ENCODE results near the gene PPP1R9B. TPM values are rescaled to one million over a fixed set of nuclear protein-coding genes. Genes with fewer than 3 reads are reported as not detected.

Gene PPP1R9B
- total RNA-seq, 1 donor from 2014 or later: 176 TPM

DNA sequence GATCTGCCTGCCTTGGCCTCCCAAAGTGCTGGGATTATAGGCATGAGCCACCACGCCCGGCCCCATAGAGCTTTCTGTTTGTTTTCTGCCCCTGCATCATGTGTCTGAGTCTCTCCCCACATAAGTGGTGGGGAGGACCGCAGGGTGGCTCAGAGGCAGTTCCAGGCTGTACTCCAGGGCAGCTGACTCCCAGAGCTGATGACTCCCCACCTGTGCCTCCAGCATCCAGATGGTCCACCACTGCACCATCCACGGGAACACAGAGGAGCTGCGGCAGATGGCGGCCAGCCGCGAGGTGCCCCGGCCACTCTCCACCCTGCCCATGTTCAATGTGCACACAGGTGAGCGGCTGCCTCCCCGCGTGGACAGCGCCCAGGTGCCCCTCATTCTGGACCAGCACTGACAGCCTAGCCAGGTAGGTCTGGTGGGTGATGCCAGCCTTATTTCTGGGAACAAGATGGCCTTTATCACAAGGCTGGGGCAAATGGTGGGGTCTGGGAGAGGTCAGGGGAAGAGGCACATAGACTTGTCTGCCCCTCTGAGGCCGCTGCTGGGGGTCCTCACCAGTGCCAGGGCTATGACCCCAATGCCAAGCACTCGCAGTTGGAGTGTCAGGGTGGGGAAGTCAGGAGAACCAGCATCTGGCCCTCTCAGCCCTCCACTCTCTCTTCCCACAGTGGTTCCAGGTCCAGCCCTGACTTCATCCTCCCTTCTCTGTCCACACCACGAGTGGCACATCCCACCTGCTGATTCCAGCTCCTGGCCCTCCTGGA is 24.7 kb upstream of the PPP1R9B start:
- Mint-ChIP-seq H3K4me3 (ENCODE audit: unreplicated experiment) (peak overlapping the region; percentile 14), H3K9me3 (ENCODE audit: unreplicated experiment) (no peaks in the 10 kb centered on the region), H3K27me3 (ENCODE audit: unreplicated experiment) (no peaks in the 10 kb centered on the region), H3K27ac (ENCODE audit: unreplicated experiment) (peak overlapping the region; percentile 98), H3K36me3 (ENCODE audit: unreplicated experiment) (peaks cover 3% of the 10 kb centered on the region), H3K4me1 (ENCODE audit: unreplicated experiment) (peaks cover 90% of the 10 kb centered on the region)
- no peak for DNase-seq (ENCODE audit: extremely low spot score, unreplicated experiment)
- TF ChIP-seq, protein P1, sequence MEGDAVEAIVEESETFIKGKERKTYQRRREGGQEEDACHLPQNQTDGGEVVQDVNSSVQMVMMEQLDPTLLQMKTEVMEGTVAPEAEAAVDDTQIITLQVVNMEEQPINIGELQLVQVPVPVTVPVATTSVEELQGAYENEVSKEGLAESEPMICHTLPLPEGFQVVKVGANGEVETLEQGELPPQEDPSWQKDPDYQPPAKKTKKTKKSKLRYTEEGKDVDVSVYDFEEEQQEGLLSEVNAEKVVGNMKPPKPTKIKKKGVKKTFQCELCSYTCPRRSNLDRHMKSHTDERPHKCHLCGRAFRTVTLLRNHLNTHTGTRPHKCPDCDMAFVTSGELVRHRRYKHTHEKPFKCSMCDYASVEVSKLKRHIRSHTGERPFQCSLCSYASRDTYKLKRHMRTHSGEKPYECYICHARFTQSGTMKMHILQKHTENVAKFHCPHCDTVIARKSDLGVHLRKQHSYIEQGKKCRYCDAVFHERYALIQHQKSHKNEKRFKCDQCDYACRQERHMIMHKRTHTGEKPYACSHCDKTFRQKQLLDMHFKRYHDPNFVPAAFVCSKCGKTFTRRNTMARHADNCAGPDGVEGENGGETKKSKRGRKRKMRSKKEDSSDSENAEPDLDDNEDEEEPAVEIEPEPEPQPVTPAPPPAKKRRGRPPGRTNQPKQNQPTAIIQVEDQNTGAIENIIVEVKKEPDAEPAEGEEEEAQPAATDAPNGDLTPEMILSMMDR (IDR thresholded peaks at IDR 0.05): no peak

DNA sequence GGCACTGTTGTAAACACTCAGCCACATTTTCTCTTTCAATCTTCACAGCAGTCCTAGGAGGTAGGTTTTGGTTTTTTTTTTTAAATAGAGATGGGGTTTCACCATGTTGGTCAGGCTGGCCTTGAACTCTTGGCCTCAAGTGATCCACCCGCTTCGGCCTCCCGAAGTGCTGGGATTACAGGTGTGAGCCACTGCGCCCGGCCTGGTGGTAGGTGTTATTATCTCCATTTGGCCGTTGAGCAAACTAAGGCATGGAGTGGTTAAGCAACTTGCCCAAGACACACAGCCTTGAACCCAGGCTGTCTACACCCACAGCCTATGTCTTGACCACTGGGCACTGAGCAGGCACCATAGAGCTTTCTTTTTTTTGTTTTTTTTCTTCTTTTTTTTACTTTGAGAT is 24.0 kb upstream of the PPP1R9B start:
- Mint-ChIP-seq H3K27ac (ENCODE audit: unreplicated experiment) (peak overlapping the region; percentile 98), H3K9me3 (ENCODE audit: unreplicated experiment) (no peaks in the 10 kb centered on the region), H3K4me3 (ENCODE audit: unreplicated experiment) (no peak overlapping the region), H3K36me3 (ENCODE audit: unreplicated experiment) (peaks cover 3% of the 10 kb centered on the region), H3K27me3 (ENCODE audit: unreplicated experiment) (no peaks in the 10 kb centered on the region), H3K4me1 (ENCODE audit: unreplicated experiment) (peaks cover 87% of the 10 kb centered on the region)
- TF ChIP-seq, protein P1 (IDR thresholded peaks at IDR 0.05): no peak
- DNase-seq (ENCODE audit: extremely low spot score, unreplicated experiment): no peak

DNA sequence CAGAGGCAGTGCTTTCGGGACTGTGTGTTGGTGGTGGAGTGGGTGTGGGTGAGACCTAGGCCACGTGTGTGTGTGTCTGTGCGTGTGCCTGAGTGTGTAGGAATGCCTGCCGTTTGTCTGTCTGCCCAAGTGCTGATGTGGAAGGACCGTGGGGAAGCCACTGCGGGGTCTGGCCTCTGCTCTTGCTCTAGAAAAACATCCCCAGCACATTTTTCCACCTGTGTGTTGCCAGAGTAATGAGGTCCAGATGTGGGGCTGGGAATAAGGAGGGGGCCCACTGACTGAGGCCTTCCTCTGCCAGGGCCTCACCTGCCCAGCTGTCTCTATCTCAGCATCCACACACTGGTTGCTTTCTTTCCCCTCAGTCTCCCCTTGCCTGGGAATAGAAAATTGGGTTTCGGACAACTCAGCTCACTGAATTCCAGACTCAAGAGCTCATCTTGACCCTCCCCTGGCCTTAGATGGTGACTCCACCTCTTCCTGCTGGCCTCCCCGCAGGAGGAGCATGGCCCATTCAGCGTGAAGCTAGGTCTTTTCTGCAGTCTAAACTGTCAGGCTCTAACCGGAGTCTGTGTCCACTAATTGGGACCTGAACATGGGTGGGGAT is 23.0 kb upstream of the PPP1R9B start:
- peaks cover 88% of the 10 kb centered on the region for H3K4me1 Mint-ChIP-seq (ENCODE audit: unreplicated experiment)
- TF ChIP-seq, protein P1 (IDR thresholded peaks at IDR 0.05): no peak
- DNase-seq (ENCODE audit: extremely low spot score, unreplicated experiment): no peak
- H3K27me3 Mint-ChIP-seq (ENCODE audit: unreplicated experiment): no peaks in the 10 kb centered on the region
- H3K27ac Mint-ChIP-seq (ENCODE audit: unreplicated experiment): peak overlapping the region; percentile 98
- no peaks in the 10 kb centered on the region for H3K9me3 Mint-ChIP-seq (ENCODE audit: unreplicated experiment)
- peak overlapping the region; percentile 39 for H3K4me3 Mint-ChIP-seq (ENCODE audit: unreplicated experiment)
- H3K36me3 Mint-ChIP-seq (ENCODE audit: unreplicated experiment): peaks cover 3% of the 10 kb centered on the region

DNA sequence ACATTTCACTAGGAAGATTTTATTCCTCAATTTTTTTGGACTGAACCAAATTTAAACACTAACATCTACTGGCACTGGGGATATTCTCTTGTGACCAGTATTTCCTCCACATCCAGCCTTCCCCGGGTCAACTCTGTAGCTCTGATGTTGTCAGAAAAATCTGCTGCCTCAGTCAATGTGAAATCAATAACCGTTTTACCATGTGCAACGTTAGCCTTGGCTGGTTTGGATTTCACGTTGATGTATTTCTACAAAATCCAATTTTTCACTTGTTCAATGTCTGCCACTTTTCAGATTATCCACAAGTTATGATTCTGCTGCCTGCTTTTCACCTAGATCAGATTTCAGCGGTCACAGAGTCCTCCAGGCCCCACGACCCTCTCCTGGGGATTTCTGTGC is 22.5 kb upstream of the PPP1R9B start:
- no peaks in the 10 kb centered on the region for H3K9me3 Mint-ChIP-seq (ENCODE audit: unreplicated experiment)
- H3K36me3 Mint-ChIP-seq (ENCODE audit: unreplicated experiment): peaks cover 3% of the 10 kb centered on the region
- H3K27ac Mint-ChIP-seq (ENCODE audit: unreplicated experiment): peak overlapping the region; percentile 98
- peaks cover 85% of the 10 kb centered on the region for H3K4me1 Mint-ChIP-seq (ENCODE audit: unreplicated experiment)
- H3K4me3 Mint-ChIP-seq (ENCODE audit: unreplicated experiment): peak overlapping the region; percentile 39
- H3K27me3 Mint-ChIP-seq (ENCODE audit: unreplicated experiment): no peaks in the 10 kb centered on the region
- no peak for DNase-seq (ENCODE audit: extremely low spot score, unreplicated experiment)
- TF ChIP-seq, protein P1 (IDR thresholded peaks at IDR 0.05): no peak

DNA sequence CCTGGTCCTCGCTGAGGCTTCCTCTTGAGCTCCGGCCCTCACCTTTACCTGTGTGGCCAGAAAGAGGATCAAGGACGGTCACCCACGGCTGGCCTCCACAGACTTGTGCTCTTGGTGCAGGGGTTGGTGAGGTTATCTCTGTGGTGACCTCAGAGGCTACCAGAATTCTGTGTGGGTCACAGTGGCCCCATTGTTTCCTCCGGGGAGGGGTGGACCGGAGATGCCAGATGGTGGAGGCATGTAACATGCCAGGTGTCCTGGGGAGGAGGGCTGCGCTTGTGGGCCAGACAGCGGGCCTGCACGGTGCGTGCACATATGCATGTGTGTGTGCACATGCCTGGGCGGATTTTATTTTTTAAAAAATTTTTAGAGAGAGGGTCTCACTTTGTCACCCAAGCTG is 21.7 kb upstream of the PPP1R9B start:
- H3K4me1 Mint-ChIP-seq (ENCODE audit: unreplicated experiment): peaks cover 77% of the 10 kb centered on the region

More for the DNA sequence above, 21.7 kb upstream of the PPP1R9B start:
- H3K27me3 Mint-ChIP-seq (ENCODE audit: unreplicated experiment): no peaks in the 10 kb centered on the region
- peak overlapping the region; percentile 98 for H3K27ac Mint-ChIP-seq (ENCODE audit: unreplicated experiment)
- H3K9me3 Mint-ChIP-seq (ENCODE audit: unreplicated experiment): no peaks in the 10 kb centered on the region
- H3K4me3 Mint-ChIP-seq (ENCODE audit: unreplicated experiment): no peak overlapping the region
- TF ChIP-seq, protein P1 (IDR thresholded peaks at IDR 0.05): no peak
- peaks cover 3% of the 10 kb centered on the region for H3K36me3 Mint-ChIP-seq (ENCODE audit: unreplicated experiment)
- DNase-seq (ENCODE audit: extremely low spot score, unreplicated experiment): no peak

All from osteocyte (in vitro differentiated cells).